Bronchial epithelial cell (primary cell): ENCODE measurements around the gene NEDD4. TPM values are rescaled to one million over a fixed set of nuclear protein-coding genes. Genes with fewer than 3 reads are reported as not detected.
"Not testable (repeated sequence)": the region's sequence is repeated elsewhere in the genome, so short reads cannot be mapped to it uniquely, and the experiment has no call there.

Experiments used
- DNase-seq: peaks from one replicate; pipeline ENCODE4 v3.0.0-alpha.2; 2010; ENCODE audit warnings: low read depth
- FAIRE-seq: peaks from 2 replicates; lab custom pipeline; 2011; peaks lifted over from hg19 to GRCh38; lab: Jason Lieb, UNC
- H3K27me3 ChIP-seq: 2 replicates; pipeline ENCODE4 v1.5.1; 2011; ENCODE audit warnings: low read length; ENCODE audit not compliant: control insufficient read depth, insufficient read depth
- H3K36me3 ChIP-seq: 2 replicates; pipeline ENCODE4 v1.5.1; 2011; ENCODE audit warnings: low read length; ENCODE audit not compliant: control insufficient read depth, insufficient read depth
- H3K4me3 ChIP-seq: 2 replicates; pipeline ENCODE4 v1.5.1; 2011; ENCODE audit warnings: mild to moderate bottlenecking, low read depth, low read length, control low read depth
- total RNA-seq: library from RNA; depleted of rRNA; stranded (reverse); fragments of >200 nt; gene quantifications from 2 replicates; pipeline ENCODE4 v1.2.1, GENCODE V29; 2014
- TF ChIP-seq, protein P1 (sequence below): IDR thresholded peaks from 2 replicates; pipeline ENCODE4 v1.5.1; 2011; ENCODE audit warnings: mild to moderate bottlenecking, moderate library complexity, low read length, control low read depth, inconsistent platforms; ENCODE audit not compliant: insufficient read depth, severe bottlenecking

NEDD4 gene
- total RNA-seq, 1 donor from 2014 or later = 37.1 TPM

DNA sequence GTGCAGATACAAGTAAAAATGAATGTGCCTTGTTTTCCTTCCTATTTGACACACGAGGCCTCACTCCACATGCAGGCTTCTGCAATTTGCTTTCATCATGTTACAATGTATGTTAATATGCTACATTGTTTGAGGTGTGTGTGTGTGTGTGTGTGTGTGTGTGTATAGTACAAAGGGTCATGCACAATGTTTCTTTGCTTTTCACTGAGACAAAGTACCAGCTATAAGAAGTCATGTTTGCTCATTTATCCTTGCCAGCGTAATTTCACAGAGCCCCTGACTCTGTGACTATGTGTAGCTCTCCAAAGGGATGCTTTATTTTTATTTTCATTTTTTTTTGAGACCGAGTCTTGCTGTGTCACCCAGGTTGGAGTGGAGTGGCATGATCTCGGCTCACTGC is 38.0 kb upstream of the NEDD4 start:
- DNase-seq (no peak), FAIRE-seq (no peak)
- Histone ChIP-seq H3K4me3 (no peak overlapping the region), H3K36me3 (no peaks in the 10 kb centered on the region), H3K27me3 (no peaks in the 10 kb centered on the region)
- TF ChIP-seq, protein P1, sequence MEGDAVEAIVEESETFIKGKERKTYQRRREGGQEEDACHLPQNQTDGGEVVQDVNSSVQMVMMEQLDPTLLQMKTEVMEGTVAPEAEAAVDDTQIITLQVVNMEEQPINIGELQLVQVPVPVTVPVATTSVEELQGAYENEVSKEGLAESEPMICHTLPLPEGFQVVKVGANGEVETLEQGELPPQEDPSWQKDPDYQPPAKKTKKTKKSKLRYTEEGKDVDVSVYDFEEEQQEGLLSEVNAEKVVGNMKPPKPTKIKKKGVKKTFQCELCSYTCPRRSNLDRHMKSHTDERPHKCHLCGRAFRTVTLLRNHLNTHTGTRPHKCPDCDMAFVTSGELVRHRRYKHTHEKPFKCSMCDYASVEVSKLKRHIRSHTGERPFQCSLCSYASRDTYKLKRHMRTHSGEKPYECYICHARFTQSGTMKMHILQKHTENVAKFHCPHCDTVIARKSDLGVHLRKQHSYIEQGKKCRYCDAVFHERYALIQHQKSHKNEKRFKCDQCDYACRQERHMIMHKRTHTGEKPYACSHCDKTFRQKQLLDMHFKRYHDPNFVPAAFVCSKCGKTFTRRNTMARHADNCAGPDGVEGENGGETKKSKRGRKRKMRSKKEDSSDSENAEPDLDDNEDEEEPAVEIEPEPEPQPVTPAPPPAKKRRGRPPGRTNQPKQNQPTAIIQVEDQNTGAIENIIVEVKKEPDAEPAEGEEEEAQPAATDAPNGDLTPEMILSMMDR = no peak

DNA sequence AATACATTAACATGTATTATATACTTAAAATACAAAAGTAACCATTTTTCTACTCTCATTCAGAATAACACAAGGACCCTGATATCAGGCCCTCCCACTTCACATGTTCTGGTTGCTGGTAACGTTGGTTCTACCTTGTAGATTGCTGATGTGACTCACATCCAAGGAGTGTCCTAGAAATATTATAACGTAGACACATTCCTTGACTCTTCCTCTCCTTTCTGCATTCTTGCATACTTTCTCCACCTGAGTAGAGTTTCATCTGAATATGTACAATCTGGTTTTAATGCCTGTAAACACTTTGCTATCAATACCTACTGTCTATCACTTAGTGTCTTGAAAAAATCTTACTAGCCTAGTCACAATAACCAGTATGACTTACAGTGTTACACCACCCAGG is 35.0 kb upstream of the NEDD4 start:
- Histone ChIP-seq H3K4me3 (no peak overlapping the region), H3K36me3 (no peaks in the 10 kb centered on the region), H3K27me3 (no peaks in the 10 kb centered on the region)
- FAIRE-seq = no peak
- TF ChIP-seq, protein P1 = no peak
- peak; percentile 60 for DNase-seq

DNA sequence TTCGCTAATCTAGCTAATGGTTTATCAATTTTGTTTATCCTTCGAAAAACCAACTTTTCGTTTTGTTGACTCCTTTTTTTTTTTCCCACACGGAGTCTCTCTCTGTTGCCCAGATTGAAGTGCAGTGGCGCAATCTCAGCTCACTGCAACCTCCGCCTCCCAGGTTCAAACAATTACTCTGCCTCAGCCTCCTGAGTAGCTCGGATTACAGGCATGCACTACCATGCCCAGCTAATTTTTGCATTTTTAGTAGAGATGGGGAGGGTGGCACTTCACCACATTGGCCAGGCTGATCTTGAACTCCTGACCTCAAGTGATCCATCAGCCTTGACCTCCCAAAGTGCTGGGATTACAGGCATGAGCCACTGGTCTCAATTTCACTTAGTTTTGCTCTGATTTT is 29.7 kb upstream of the NEDD4 start:
- H3K27me3 ChIP-seq, H3K4me3 ChIP-seq, H3K36me3 ChIP-seq, FAIRE-seq, DNase-seq: not testable (repeated sequence)

DNA sequence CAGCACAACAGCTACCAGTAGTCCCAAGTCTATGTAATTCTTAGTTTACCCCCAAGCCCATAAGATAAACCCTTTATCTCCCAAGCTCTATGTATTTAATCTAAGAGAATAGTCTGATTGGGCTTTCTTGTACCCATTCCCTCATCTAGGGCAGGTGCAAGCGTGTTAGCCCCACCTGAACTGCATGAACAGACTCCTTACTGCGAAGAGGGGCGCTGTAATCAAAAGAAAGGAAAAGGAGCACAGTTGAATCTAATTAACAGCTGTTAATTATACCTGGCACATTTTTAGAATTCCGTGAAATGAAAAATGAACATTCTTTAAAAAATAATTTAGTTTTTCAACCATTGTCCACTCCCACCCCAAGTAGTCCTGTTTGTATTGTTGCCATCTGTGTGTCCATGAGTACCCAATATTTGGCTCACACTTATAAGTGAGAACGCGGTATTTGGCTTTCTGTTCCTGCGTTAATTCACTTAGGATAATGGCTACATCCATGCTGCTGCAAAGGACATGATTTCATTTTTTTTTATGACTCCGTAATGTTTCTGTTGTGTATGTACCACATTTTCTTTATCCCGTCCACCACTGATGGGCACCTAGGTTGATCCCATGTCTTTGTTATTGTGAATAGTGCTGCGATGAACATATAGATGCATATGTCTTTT is 26.5 kb upstream of the NEDD4 start:
- TF ChIP-seq, protein P1 = no peak
- H3K4me3 ChIP-seq = no peak overlapping the region
- no peaks in the 10 kb centered on the region for H3K27me3 ChIP-seq
- H3K36me3 ChIP-seq = no peaks in the 10 kb centered on the region
- no peak for DNase-seq
- FAIRE-seq = no peak

- DNase-seq = peak; percentile 70
- TF ChIP-seq, protein P1 = no peak
Observed at GRCh38 chr15:56019060-56019793, 25.8 kb upstream of the NEDD4 start.

GRCh38 chr15:56017920-56018319 is 24.5 kb upstream of the NEDD4 start:
- Histone ChIP-seq H3K36me3 (no peaks in the 10 kb centered on the region), H3K27me3 (no peaks in the 10 kb centered on the region), H3K4me3 (no peak overlapping the region)
- TF ChIP-seq, protein P1 = no peak
- FAIRE-seq (no peak), DNase-seq (peak; percentile 76)

More at GRCh38 chr15:56019060-56019793, 25.8 kb upstream of the NEDD4 start:
- Histone ChIP-seq H3K36me3 (no peaks in the 10 kb centered on the region), H3K4me3 (no peak overlapping the region), H3K27me3 (no peaks in the 10 kb centered on the region)
- FAIRE-seq = no peak
